ENCODE measurements around the gene NAT14. TPM values are rescaled to one million over a fixed set of nuclear protein-coding genes. Genes with fewer than 3 reads are reported as not detected.
A peak's percentile ranks its signal among the peaks of the same experiment; 100 is the strongest.

NAT14 gene
- total RNA-seq, 2 experiments from 2014 or later, result 28.3 to 29.1 TPM

DNA sequence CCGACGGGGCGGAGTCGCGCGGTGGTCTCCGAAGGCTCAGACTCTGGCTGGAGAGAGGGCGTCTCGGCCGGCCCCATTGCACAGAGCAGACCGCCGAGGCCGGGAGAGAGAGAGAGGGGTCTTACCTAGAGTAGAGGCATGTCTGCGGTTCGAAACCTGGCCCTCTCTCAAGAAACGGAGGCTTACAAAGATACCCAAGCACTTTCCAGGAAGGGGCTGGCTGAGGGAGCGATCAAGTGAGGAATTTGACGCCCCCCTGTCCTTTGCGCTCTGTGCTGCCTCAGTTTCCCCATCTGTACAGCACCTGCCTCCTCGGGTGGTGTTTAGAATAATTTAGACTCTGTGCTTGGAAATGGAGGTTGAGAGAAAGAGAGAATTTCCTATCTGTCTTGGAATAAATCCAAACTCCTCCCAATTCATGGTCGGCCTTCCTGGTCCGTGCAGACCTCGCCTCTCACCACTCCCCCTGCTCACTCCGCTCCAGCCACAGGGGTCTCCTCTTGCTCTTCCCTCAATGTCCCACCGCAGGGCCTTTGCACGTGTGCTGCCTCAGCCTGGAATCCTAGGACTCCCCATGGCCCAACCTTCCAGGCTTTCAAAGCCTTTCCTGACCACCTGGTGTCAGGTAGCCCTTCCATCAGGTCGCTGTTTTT lies 22.9 kb upstream of the NAT14 start:
- Histone ChIP-seq H4K20me1 (ENCODE audit: insufficient read depth, low read length) (no peaks in the 10 kb centered on the region), H3K9me3 (ENCODE audit: low read length) (no peaks in the 10 kb centered on the region), H3K4me1 (ENCODE audit: insufficient read depth, low read length, poor library complexity, severe bottlenecking) (peaks cover 17% of the 10 kb centered on the region), H2AFZ (ENCODE audit: low read length) (peak overlapping the region; percentile 63; the same call in 1 of the 2 replicates), H3K4me3 (ENCODE audit: low read depth, low read length, poor library complexity, severe bottlenecking) (peak overlapping the region; percentile 64), H3K9me2 (ENCODE audit: insufficient read depth, low read length) (no peaks in the 10 kb centered on the region), H3K79me2 (ENCODE audit: insufficient read depth, low read depth, low read length) (peaks cover 8% of the 10 kb centered on the region; the same call in 1 of the 2 replicates), H3K36me3 (ENCODE audit: insufficient read depth, low read length) (no peaks in the 10 kb centered on the region), H3K4me2 (ENCODE audit: low read length) (peak overlapping the region; percentile 77), H3K27ac (ENCODE audit: low read depth, low read length, poor library complexity, severe bottlenecking) (no peak overlapping the region)
- intact Hi-C loops (cut with micrococcal nuclease; ENCODE audit: unreplicated experiment), result no loop called here
- POLR2A ChIA-PET, result interaction anchor here (0.6 to 1.0 kb wide), 4 partner anchors 14 to 162 kb away, joined by 3 to 4 read pairs (median 3); partner anchors contain the start of gene ZNF784
- CTCF ChIA-PET (ENCODE audit: unreplicated experiment), result interaction anchor here (1.0 kb wide), 1 partner anchor 42 kb away, joined by 5 read pairs; no protein-coding TSS in a partner anchor
- BruUV-seq (replicated peaks), result no TSS peak
- no peak for TF ChIP-seq EZH2phosphoT487 (IDR thresholded peaks at IDR 0.05; ENCODE audit: borderline replicate concordance, low read depth, low read length)
- no peak for DNase-seq (ENCODE audit: low spot score)

DNA sequence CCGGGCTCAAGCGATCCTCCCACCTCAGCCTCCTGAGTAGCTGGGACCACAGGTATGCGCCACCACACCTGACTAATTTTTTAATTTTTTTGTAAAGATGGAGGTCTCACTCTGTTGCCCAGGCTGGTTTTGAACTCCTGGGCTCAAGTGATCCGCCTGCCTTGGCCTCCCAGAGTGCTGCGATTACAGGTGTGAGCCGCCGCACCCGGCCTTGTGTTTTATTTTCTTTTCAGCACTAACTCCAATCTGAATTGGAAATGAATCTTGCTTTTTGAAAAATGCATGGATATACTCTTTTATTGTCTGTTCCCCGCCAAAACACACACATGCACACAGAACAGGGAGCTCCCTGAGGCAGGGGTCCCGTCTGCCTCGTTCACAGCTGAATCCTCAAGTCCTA lies 22.3 kb upstream of the NAT14 start:
- no peak for DNase-seq (ENCODE audit: low spot score)
- Histone ChIP-seq H3K36me3 (ENCODE audit: insufficient read depth, low read length) (no peaks in the 10 kb centered on the region), H2AFZ (ENCODE audit: low read length) (no peak overlapping the region), H4K20me1 (ENCODE audit: insufficient read depth, low read length) (no peaks in the 10 kb centered on the region), H3K9me3 (ENCODE audit: low read length) (no peaks in the 10 kb centered on the region), H3K4me1 (ENCODE audit: insufficient read depth, low read length, poor library complexity, severe bottlenecking) (peaks cover 16% of the 10 kb centered on the region), H3K4me2 (ENCODE audit: low read length) (no peak overlapping the region), H3K79me2 (ENCODE audit: insufficient read depth, low read depth, low read length) (peaks cover 8% of the 10 kb centered on the region; the same call in 1 of the 2 replicates), H3K9me2 (ENCODE audit: insufficient read depth, low read length) (no peaks in the 10 kb centered on the region), H3K4me3 (ENCODE audit: low read depth, low read length, poor library complexity, severe bottlenecking) (no peak overlapping the region), H3K27ac (ENCODE audit: low read depth, low read length, poor library complexity, severe bottlenecking) (no peak overlapping the region)
- intact Hi-C loops (cut with micrococcal nuclease; ENCODE audit: unreplicated experiment), result no loop called here
- TF ChIP-seq EZH2phosphoT487 (IDR thresholded peaks at IDR 0.05; ENCODE audit: borderline replicate concordance, low read depth, low read length), result no peak
- TF ChIP-seq, protein P1, sequence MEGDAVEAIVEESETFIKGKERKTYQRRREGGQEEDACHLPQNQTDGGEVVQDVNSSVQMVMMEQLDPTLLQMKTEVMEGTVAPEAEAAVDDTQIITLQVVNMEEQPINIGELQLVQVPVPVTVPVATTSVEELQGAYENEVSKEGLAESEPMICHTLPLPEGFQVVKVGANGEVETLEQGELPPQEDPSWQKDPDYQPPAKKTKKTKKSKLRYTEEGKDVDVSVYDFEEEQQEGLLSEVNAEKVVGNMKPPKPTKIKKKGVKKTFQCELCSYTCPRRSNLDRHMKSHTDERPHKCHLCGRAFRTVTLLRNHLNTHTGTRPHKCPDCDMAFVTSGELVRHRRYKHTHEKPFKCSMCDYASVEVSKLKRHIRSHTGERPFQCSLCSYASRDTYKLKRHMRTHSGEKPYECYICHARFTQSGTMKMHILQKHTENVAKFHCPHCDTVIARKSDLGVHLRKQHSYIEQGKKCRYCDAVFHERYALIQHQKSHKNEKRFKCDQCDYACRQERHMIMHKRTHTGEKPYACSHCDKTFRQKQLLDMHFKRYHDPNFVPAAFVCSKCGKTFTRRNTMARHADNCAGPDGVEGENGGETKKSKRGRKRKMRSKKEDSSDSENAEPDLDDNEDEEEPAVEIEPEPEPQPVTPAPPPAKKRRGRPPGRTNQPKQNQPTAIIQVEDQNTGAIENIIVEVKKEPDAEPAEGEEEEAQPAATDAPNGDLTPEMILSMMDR (conservative IDR thresholded peaks at IDR 0.05; ENCODE audit: low read length), result no peak
- no TSS peak for BruUV-seq (replicated peaks)
- CTCF ChIA-PET (ENCODE audit: unreplicated experiment), result no interaction called here
- POLR2A ChIA-PET, result interaction anchor here (0.6 kb wide), 1 partner anchor 168 kb away, joined by 4 read pairs; no protein-coding TSS in a partner anchor

DNA sequence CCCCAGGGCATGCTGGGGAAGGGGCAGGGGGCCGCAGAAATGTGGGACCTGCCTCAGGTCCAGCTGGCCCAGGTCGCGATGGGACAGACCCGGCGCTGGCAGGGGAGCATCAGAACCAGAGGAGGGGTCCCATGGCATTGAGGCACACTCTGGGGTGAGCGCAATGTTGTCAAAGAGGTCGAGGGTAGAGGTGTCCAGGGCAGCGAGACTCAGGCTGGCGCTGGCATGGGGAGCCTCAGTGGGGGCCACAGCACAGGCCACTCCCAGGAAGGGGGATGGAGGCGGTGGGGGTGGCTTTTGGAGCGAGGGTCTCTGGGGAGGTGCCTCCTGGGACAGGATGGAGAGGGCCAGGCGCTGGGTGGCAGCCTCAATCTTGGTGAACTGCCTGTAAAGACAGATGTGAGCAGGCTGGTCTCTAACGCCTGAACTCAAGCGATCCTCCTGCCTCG lies 21.4 kb upstream of the NAT14 start:
- no peak overlapping the region for H2AFZ ChIP-seq (ENCODE audit: low read length)
- no TSS peak for BruUV-seq (replicated peaks)
- peaks cover 19% of the 10 kb centered on the region for H3K4me1 ChIP-seq (ENCODE audit: insufficient read depth, low read length, poor library complexity, severe bottlenecking)
- no peaks in the 10 kb centered on the region for H3K9me2 ChIP-seq (ENCODE audit: insufficient read depth, low read length)
- intact Hi-C loops (cut with micrococcal nuclease; ENCODE audit: unreplicated experiment), result no loop called here
- no peak for DNase-seq (ENCODE audit: low spot score)
- no peak overlapping the region for H3K4me3 ChIP-seq (ENCODE audit: low read depth, low read length, poor library complexity, severe bottlenecking)
- CTCF ChIA-PET (ENCODE audit: unreplicated experiment), result no interaction called here
- TF ChIP-seq EZH2phosphoT487 (IDR thresholded peaks at IDR 0.05; ENCODE audit: borderline replicate concordance, low read depth, low read length), result no peak
- TF ChIP-seq, protein P1 (conservative IDR thresholded peaks at IDR 0.05; ENCODE audit: low read length), result no peak
- POLR2A ChIA-PET, result no interaction called here
- no peak overlapping the region for H3K4me2 ChIP-seq (ENCODE audit: low read length)
- no peaks in the 10 kb centered on the region for H3K36me3 ChIP-seq (ENCODE audit: insufficient read depth, low read length)
- H3K9me3 ChIP-seq (ENCODE audit: low read length), result no peaks in the 10 kb centered on the region
- H3K27ac ChIP-seq (ENCODE audit: low read depth, low read length, poor library complexity, severe bottlenecking), result no peak overlapping the region
- peaks cover 8% of the 10 kb centered on the region; the same call in 1 of the 2 replicates for H3K79me2 ChIP-seq (ENCODE audit: insufficient read depth, low read depth, low read length)
- H4K20me1 ChIP-seq (ENCODE audit: insufficient read depth, low read length), result no peaks in the 10 kb centered on the region

All from OCI-LY7 (cell line).